ENCODE data around the gene ITGA1. TPM values are rescaled to one million over a fixed set of nuclear protein-coding genes. Genes with fewer than 3 reads are reported as not detected.

Gene ITGA1
- total RNA-seq, 1 donor from 2014 or later: 84.4 TPM

- TF ChIP-seq, protein P1, sequence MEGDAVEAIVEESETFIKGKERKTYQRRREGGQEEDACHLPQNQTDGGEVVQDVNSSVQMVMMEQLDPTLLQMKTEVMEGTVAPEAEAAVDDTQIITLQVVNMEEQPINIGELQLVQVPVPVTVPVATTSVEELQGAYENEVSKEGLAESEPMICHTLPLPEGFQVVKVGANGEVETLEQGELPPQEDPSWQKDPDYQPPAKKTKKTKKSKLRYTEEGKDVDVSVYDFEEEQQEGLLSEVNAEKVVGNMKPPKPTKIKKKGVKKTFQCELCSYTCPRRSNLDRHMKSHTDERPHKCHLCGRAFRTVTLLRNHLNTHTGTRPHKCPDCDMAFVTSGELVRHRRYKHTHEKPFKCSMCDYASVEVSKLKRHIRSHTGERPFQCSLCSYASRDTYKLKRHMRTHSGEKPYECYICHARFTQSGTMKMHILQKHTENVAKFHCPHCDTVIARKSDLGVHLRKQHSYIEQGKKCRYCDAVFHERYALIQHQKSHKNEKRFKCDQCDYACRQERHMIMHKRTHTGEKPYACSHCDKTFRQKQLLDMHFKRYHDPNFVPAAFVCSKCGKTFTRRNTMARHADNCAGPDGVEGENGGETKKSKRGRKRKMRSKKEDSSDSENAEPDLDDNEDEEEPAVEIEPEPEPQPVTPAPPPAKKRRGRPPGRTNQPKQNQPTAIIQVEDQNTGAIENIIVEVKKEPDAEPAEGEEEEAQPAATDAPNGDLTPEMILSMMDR (IDR thresholded peaks at IDR 0.05): no peak
- no peaks in the 10 kb centered on the region for H3K9me3 ChIP-seq
- no peak overlapping the region for H3K27ac ChIP-seq
- no peaks in the 10 kb centered on the region for H3K27me3 ChIP-seq (ENCODE audit: low read depth)
- H3K36me3 ChIP-seq: peaks cover 9% of the 10 kb centered on the region
- peaks cover 64% of the 10 kb centered on the region for H3K4me1 ChIP-seq
- ATAC-seq (no peak), DNase-seq (no peak)
- no peak overlapping the region for H3K4me3 ChIP-seq
- intact Hi-C loops (cut with DNase I): no loop called here
Observed at GRCh38 chr5:52796516-52797103, 8.9 kb downstream of the ITGA1 start.

DNA sequence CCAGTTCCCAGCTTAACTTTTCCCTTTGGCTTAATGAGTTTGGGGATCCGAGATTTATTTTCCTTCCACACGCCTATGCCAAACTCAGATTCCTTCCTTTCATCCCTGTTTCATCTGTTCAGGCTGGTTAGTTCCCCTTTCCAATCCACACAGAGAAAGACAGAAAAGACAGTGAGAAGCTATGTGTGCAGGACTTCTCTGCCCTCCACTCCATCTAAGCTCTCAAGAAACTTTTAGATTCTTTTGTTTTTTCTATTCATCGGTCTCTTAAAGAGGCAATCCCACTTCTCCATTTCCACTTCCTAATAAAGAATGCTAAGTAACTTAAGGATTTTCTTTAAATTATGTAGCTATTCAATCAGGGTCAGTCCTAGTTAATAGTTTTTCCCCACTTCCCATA, 11.2 kb downstream of the ITGA1 start:
- DNase-seq (no peak), ATAC-seq (no peak)
- Histone ChIP-seq H3K4me3 (peak overlapping the region; percentile 71), H3K9me3 (no peaks in the 10 kb centered on the region), H3K36me3 (peaks cover 14% of the 10 kb centered on the region), H3K27ac (peak overlapping the region; percentile 93), H3K27me3 (ENCODE audit: low read depth) (no peaks in the 10 kb centered on the region), H3K4me1 (peaks cover 87% of the 10 kb centered on the region)
- intact Hi-C loops (cut with DNase I): no loop called here
- TF ChIP-seq, protein P1 (IDR thresholded peaks at IDR 0.05): no peak

DNA sequence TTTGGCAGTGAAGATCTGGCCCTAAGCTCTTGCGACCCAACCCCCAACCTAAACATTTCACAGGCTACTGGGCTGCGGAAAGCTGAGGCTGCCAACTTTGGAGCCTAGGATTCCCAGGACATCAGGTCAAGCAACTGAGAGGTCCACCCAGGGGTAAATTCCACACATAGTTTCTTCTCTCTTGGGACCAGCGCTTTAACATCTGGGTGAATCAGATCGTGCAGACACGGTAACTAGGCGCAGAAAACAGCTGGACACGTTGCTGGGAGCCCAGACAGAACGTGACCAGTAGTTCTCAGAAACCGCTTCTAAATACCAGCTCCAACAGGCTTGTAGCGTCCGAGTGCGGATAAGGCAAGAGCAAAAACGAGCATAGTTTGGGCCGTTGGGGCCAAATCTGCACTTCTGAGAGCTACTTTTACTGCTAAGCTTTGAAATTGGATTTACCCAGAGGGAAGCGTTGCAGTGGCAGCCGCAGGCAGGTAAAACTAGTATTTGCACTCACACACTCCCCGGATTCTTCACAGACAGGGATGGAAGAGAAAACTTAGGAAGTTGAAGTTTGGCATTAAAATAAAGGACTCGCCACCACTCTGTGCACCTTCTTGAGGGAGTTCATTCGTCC, 11.8 kb downstream of the ITGA1 start:
- H3K4me3 ChIP-seq: peak overlapping the region; percentile 71
- peak; percentile 58 for DNase-seq
- no peaks in the 10 kb centered on the region for H3K27me3 ChIP-seq (ENCODE audit: low read depth)
- intact Hi-C loops (cut with DNase I): no loop called here
- peak; percentile 44 to 52 for ATAC-seq
- H3K27ac ChIP-seq: peak overlapping the region; percentile 93
- no peaks in the 10 kb centered on the region for H3K9me3 ChIP-seq
- TF ChIP-seq, protein P1 (IDR thresholded peaks at IDR 0.05): no peak
- H3K4me1 ChIP-seq: peaks cover 92% of the 10 kb centered on the region
- peaks cover 14% of the 10 kb centered on the region for H3K36me3 ChIP-seq

- TF ChIP-seq, protein P1 (IDR thresholded peaks at IDR 0.05): no peak
- ATAC-seq (peak; percentile 97 to 98), DNase-seq (peak; percentile 97)
- Histone ChIP-seq H3K9me3 (no peaks in the 10 kb centered on the region), H3K4me3 (peak overlapping the region; percentile 71), H3K4me1 (peaks cover 92% of the 10 kb centered on the region), H3K27me3 (ENCODE audit: low read depth) (no peaks in the 10 kb centered on the region), H3K27ac (peak overlapping the region; percentile 93), H3K36me3 (peaks cover 14% of the 10 kb centered on the region)
- intact Hi-C loops (cut with DNase I): no loop called here
Observed at GRCh38 chr5:52799983-52800393, 12.3 kb downstream of the ITGA1 start.

GRCh38 chr5:52800394-52801213, 12.9 kb downstream of the ITGA1 start:
- Histone ChIP-seq H3K27ac (peak overlapping the region; percentile 93), H3K4me3 (peak overlapping the region; percentile 71), H3K36me3 (peaks cover 14% of the 10 kb centered on the region), H3K4me1 (peaks cover 94% of the 10 kb centered on the region), H3K9me3 (no peaks in the 10 kb centered on the region), H3K27me3 (ENCODE audit: low read depth) (no peaks in the 10 kb centered on the region)
- DNase-seq (peak; percentile 75), ATAC-seq (peak; percentile 87 to 89)
- TF ChIP-seq, protein P1 (IDR thresholded peaks at IDR 0.05): no peak
- intact Hi-C loops (cut with DNase I): no loop called here

All from lower lobe of right lung (tissue), 2 donors.